Brain microvascular endothelial cell (primary cell): Measurements from ENCODE around the gene LDLRAD3.

Experiments
- DNase-seq: peaks from one replicate; pipeline ENCODE4 v3.0.0-alpha.2; 2020
- H3K27ac ChIP-seq: fragments of 250-450 bp; sonication (Bioruptor Pico); 2 replicates; pipeline ENCODE4 v1.5.1; 2020; ENCODE audit warnings: mild to moderate bottlenecking, moderate library complexity
- H3K27me3 ChIP-seq: fragments of 250-450 bp; sonication (Bioruptor Pico); replicated peaks from 2 replicates; pipeline ENCODE4 v1.5.1; 2020; ENCODE audit warnings: mild to moderate bottlenecking
- H3K36me3 ChIP-seq: fragments of 250-450 bp; sonication (Bioruptor Pico); replicated peaks from 2 replicates; pipeline ENCODE4 v1.5.1; 2020; ENCODE audit warnings: mild to moderate bottlenecking
- H3K4me3 ChIP-seq: 2 replicates; pipeline ENCODE4 v1.5.1; 2011; ENCODE audit warnings: low read depth, mild to moderate bottlenecking, control low read depth, low read length, moderate library complexity
- CTCF ChIP-seq: IDR thresholded peaks from 2 replicates; pipeline ENCODE4 v1.5.1; 2011; ENCODE audit warnings: low read depth, mild to moderate bottlenecking, moderate library complexity, low read length, control low read depth, inconsistent platforms; ENCODE audit errors: missing control alignments
- in situ Hi-C: cut with HindIII; loops from 2 replicates; pipeline ENCODE4 v1.10.0; 2017; ENCODE audit warnings: low sequenced_read_pairs, low pct_ligation_motif_present

The LDLRAD3 gene

GRCh38 chr11:36060926-36061325 is 117.1 kb downstream of the LDLRAD3 start:
- in situ Hi-C loops, result no loop called here
- no peak overlapping the region for H3K4me3 ChIP-seq
- no peaks in the 10 kb centered on the region for H3K36me3 ChIP-seq
- DNase-seq, result no peak
- no peaks in the 10 kb centered on the region for H3K27me3 ChIP-seq
- TF ChIP-seq CTCF, result no peak
- no peak overlapping the region for H3K27ac ChIP-seq

GRCh38 chr11:36061471-36061870 is 117.6 kb downstream of the LDLRAD3 start:
- Histone ChIP-seq H3K36me3 (no peaks in the 10 kb centered on the region), H3K27ac (no peak overlapping the region), H3K4me3 (no peak overlapping the region), H3K27me3 (no peaks in the 10 kb centered on the region)
- in situ Hi-C loops, result no loop called here
- DNase-seq, result no peak
- TF ChIP-seq CTCF, result no peak

GRCh38 chr11:36062796-36063365 is 119.0 kb downstream of the LDLRAD3 start:
- Histone ChIP-seq H3K4me3 (no peak overlapping the region), H3K36me3 (no peaks in the 10 kb centered on the region), H3K27me3 (no peaks in the 10 kb centered on the region), H3K27ac (no peak overlapping the region)
- TF ChIP-seq CTCF, result no peak
- in situ Hi-C loops, result no loop called here
- DNase-seq, result no peak

- Histone ChIP-seq H3K4me3 (no peak overlapping the region), H3K36me3 (no peaks in the 10 kb centered on the region), H3K27me3 (no peaks in the 10 kb centered on the region), H3K27ac (no peak overlapping the region)
- TF ChIP-seq CTCF, result no peak
- in situ Hi-C loops, result no loop called here
- peak; percentile 60 for DNase-seq
Measured at GRCh38 chr11:36065436-36065835, 121.6 kb downstream of the LDLRAD3 start.

GRCh38 chr11:36066891-36067290 is 123.0 kb downstream of the LDLRAD3 start:
- no peak for TF ChIP-seq CTCF
- Histone ChIP-seq H3K36me3 (no peaks in the 10 kb centered on the region), H3K27me3 (no peaks in the 10 kb centered on the region), H3K4me3 (no peak overlapping the region), H3K27ac (no peak overlapping the region)
- DNase-seq, result no peak
- in situ Hi-C loops, result no loop called here

- Histone ChIP-seq H3K27me3 (no peaks in the 10 kb centered on the region), H3K4me3 (no peak overlapping the region), H3K36me3 (no peaks in the 10 kb centered on the region), H3K27ac (no peak overlapping the region)
- in situ Hi-C loops, result no loop called here
- peak; percentile 18 for TF ChIP-seq CTCF
- DNase-seq, result no peak
Measured at GRCh38 chr11:36069576-36070212, 125.8 kb downstream of the LDLRAD3 start.
